GM21528 (cell line): Measurements from ENCODE around the gene COLEC11.
"Not testable (repeated sequence)": the region's sequence is repeated elsewhere in the genome, so short reads cannot be mapped to it uniquely, and the experiment has no call there.

ENCODE experiments used
- ATAC-seq: cut with Tn5 transposase; IDR thresholded peaks from one replicate; pipeline ENCODE4 v1.9.1; 2021; ENCODE audit warnings: mild to moderate bottlenecking, moderate library complexity; ENCODE audit not compliant: unreplicated experiment, low FRiP score

Gene COLEC11

GRCh38 chr2:3635975-3636327 is 41.0 kb downstream of the COLEC11 start:
- not testable (repeated sequence) for ATAC-seq

GRCh38 chr2:3636586-3637310 is 41.8 kb downstream of the COLEC11 start:
- ATAC-seq: no peak

DNA sequence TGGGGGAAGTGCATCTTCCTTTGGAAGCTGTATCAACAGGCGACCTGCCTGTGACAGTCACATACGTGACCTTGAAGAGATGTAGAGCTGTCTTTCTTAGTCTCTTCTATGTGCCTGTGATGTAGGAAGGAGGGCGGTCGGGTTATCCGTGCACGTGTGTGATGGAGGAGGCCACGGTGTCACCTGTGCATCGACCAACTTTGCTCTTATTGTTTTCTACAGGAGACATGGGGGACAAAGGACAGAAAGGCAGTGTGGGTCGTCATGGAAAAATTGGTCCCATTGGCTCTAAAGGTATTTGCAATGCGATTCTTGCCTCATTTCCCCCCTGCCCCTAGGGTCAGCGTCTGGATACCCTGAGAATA is 42.4 kb downstream of the COLEC11 start:
- ATAC-seq: no peak

- no peak for ATAC-seq
Observed at GRCh38 chr2:3637692-3638455, 43.0 kb downstream of the COLEC11 start.

DNA sequence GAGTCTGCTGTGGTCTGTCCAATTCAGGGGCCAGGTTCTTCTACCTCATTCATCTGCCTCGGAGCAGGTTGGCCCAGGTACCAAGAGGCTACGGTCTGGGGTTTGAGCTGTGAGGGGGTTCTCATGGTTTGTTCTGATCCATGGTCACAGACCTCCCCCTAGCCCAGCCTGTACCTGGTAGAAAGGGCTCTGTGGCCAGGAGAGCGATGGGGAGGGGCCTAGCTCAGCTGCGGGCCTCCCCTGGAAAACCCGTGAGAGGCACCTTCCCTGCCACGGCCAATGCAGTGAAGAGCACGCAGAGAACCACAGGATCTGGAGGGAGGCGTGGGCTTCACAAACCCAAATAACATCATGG is 43.5 kb downstream of the COLEC11 start:
- ATAC-seq: no peak

DNA sequence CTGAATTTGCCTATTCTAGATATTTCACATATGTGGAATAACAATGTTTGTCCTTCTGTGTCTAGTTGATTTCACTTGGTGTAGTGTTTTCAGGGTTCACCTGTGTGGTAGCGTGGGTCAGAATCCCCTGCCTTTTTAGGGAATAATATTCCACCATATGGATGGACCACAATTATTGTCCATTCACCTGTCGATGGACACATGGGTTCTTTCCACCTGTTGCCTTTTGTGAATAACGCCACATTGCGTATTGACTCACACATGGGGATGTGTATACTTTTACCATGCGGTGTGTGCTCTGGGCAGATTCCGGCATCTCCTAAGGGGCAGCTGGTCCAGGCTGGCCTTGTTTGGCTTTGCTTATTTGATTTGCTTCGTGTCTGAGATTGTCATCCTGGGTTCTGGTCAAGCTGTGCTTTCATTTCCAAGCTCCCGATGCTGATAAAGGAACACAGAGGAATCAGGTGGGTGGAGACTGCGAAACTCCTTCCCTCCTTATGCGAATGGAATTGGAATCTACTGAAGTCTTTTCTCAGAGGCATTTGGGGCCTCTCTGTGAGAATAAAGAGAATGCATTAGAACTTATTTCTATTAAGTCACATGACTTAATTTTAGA is 44.2 kb downstream of the COLEC11 start:
- no peak for ATAC-seq

DNA sequence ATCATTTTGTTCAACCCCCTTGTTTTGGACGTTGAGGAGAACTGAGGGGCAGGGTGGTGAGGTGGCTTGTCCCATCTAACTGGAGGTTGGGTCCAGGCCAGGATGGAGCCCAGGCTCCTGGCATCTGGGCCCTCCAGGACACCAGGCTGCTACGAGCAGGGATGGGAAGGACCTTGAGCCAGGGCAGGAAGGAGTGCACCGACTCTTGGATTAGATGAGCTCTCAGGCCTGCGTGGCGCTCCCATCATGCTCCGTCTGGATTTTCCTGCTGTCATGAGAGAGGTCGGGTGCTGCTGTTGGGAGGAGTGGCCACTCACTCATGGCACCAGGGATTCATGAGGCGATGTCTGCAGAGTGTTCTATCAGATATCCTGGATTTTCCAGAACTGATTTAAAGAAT is 44.7 kb downstream of the COLEC11 start:
- no peak for ATAC-seq

- ATAC-seq: no peak
Observed at GRCh38 chr2:3641181-3641580, 46.3 kb downstream of the COLEC11 start.

- no peak for ATAC-seq
Observed at GRCh38 chr2:3641841-3642421, 47.0 kb downstream of the COLEC11 start.

DNA sequence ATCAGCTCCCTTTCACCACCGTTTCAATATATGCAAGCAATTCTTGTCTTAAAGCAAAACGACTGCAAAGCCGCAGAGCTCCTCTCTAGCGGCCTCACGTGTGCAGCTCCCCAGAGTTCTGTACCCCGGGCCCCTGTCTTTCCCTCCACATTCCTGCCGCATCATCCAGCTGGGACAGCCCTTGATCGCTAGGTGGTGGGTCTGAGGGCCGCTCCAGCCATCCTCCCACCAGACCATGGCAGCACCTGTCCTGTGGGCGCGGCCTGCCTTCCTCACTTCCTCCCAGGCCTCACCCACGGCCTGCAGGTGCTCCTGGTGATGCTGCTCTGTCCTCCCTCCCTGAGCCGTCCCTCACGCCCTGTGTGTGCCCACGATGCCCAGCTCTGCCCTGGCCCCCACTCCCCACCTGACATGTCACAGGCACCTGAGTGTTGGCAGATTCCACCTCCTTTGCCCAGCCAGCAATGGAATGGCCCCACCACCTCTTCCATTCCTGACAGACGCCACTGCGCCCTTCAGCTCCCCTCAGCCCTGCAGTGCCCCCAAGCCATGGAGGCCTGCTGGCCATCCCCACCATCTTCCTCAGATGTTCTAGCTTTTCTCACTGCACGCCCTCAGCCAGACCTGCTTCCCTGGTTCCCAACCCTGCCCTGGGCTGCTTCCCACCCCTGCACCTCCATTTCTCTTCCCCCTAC is 47.8 kb downstream of the COLEC11 start:
- no peak for ATAC-seq

DNA sequence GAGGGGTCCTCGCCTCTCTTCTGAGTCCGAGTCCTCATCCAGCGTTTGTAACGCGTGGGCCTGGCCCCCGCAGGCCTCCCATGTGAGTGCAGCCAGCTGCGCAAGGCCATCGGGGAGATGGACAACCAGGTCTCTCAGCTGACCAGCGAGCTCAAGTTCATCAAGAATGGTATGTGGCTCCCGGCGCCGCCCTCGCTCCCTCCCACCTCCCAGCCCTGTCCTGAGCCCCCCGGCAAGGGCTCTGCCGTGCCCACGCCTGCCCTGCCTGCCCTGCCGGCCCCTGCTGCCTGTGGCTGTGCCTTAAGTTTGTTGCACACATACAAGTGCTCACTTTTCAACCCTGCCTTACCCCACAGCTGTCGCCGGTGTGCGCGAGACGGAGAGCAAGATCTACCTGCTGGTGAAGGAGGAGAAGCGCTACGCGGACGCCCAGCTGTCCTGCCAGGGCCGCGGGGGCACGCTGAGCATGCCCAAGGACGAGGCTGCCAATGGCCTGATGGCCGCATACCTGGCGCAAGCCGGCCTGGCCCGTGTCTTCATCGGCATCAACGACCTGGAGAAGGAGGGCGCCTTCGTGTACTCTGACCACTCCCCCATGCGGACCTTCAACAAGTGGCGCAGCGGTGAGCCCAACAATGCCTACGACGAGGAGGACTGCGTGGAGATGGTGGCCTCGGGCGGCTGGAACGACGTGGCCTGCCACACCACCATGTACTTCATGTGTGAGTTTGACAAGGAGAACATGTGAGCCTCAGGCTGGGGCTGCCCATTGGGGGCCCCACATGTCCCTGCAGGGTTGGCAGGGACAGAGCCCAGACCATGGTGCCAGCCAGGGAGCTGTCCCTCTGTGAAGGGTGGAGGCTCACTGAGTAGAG is 48.7 kb downstream of the COLEC11 start:
- no peak for ATAC-seq

DNA sequence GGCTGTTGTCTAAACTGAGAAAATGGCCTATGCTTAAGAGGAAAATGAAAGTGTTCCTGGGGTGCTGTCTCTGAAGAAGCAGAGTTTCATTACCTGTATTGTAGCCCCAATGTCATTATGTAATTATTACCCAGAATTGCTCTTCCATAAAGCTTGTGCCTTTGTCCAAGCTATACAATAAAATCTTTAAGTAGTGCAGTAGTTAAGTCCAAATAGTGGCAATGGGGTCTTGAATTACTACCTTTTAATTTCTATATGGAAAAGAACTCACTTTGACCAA is 49.3 kb downstream of the COLEC11 start:
- ATAC-seq: no peak

DNA sequence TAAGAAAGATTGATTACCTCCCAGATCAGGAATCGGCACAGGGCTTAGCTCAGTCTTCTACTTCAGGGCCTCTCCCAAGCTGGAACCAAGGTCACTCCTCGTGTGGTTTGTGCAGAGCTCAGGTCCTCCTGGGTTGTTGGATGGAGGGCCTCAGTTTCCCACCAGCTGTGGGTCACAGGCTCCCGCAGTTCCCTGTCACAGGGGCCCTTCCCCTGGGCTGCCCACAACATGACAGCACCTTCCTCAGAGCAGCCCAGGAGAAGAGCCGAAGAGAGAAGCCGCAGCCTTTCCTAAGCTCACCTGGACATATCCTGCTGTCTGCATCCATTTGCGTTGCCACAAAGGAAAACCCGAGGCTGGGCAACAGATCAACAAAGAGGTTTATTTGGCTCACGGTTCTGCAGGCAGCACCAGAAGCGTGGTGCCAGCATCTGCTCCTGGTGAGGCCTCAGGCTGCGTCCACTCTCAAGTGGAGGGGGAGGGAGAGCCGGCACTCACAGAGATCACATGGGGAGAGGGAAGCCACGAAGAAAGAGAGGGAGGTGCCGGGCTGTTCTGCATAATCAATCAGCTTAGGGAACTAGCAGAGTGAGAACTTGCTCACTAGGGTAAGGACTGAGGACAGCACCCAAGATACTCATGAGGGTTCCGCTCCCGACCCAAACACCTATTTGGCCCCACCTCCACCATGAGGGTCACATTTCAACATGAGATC is 50.1 kb downstream of the COLEC11 start:
- no peak for ATAC-seq

DNA sequence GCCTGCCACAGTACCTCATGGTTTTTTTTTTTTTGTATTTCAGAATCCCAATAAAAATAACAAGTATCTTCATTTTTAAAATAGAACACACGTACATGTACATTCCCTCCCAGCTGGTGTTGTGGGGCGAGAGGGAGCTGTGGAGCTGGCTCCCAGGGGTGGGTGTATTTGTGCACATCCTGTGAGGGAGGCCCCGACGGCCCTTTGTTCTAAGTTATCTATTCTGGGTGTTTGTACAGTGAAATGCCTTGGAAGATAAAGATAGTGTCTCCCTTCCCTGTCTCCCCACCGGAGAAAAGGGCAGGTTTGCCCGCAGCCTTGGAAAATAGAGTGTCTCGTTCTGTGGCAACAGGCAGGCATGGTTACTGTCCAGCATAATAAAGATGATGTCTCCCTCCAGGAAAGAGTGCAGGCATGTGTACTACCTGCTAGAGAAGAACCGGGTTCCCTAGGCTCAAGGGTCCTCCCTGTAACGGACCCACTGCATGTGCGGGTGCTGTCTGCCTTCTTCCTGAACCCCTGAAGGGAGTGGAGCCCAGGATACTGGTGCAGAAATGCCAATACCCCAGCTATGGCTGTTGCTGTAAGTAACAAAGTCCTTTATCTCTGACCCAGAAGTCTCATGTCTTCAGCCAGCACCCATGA is 51.0 kb downstream of the COLEC11 start:
- ATAC-seq: no peak

- ATAC-seq: no peak
Observed at GRCh38 chr2:3646446-3646845, 51.5 kb downstream of the COLEC11 start.

DNA sequence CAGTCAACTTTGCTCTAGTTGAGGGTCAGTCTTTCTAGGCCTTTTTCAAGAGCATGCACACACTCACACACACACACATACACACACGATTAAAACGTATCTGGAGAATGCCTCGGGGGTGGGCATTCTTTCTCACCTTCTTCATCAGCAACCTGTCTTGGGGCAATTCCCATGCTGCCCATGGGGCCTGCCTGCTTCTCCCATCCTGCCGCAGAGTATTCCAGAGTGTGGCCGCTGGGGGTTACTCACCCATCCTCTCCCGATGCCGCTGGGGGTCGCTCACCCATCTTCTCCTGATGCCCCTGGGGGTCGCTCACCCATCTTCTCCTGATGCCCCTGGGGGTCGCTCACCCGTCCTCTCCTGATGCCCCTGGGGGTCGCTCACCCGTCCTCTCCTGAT is 52.3 kb downstream of the COLEC11 start:
- ATAC-seq: no peak

GRCh38 chr2:3647831-3648651 is 53.1 kb downstream of the COLEC11 start:
- ATAC-seq: no peak

- ATAC-seq: no peak
Observed at GRCh38 chr2:3648652-3649177, 53.8 kb downstream of the COLEC11 start.
